Measurements from ENCODE around the gene ATP7B. TPM values are rescaled to one million over a fixed set of nuclear protein-coding genes. Genes with fewer than 3 reads are reported as not detected.

Gene ATP7B
- total RNA-seq, 6 donors from 2014 or later = 3.5 to 27.2 (median 5.9) TPM

DNA sequence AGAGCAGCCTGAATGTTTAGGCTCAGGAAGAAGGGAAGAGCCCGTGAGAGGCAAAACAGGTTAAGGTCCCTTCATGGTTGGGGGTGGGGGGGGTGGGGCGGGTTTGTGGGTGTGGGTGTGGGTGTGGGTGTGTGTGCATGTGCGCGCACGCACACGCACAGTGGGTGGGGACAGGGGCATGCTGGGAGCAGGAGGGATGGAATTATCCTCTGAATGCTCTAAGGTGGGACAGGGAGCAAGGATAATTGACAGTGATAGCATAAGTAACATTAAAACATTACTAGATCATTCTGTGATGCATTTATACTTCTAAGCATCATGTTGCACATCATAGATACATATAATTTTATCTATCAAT, 84.7 kb downstream of the ATP7B start:
- no peak overlapping the region for H3K27ac ChIP-seq
- no peaks in the 10 kb centered on the region for H3K9me3 ChIP-seq
- no peak for TF ChIP-seq POLR2A (IDR thresholded peaks at IDR 0.05)
- TF ChIP-seq, protein P1, sequence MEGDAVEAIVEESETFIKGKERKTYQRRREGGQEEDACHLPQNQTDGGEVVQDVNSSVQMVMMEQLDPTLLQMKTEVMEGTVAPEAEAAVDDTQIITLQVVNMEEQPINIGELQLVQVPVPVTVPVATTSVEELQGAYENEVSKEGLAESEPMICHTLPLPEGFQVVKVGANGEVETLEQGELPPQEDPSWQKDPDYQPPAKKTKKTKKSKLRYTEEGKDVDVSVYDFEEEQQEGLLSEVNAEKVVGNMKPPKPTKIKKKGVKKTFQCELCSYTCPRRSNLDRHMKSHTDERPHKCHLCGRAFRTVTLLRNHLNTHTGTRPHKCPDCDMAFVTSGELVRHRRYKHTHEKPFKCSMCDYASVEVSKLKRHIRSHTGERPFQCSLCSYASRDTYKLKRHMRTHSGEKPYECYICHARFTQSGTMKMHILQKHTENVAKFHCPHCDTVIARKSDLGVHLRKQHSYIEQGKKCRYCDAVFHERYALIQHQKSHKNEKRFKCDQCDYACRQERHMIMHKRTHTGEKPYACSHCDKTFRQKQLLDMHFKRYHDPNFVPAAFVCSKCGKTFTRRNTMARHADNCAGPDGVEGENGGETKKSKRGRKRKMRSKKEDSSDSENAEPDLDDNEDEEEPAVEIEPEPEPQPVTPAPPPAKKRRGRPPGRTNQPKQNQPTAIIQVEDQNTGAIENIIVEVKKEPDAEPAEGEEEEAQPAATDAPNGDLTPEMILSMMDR (IDR thresholded peaks at IDR 0.05) = no peak
- no peak for TF ChIP-seq POLR2AphosphoS5 (IDR thresholded peaks at IDR 0.05)
- TF ChIP-seq EP300 (IDR thresholded peaks at IDR 0.05) = no peak
- no peak for ATAC-seq (ENCODE audit: low FRiP score in 2 of 2)
- no peaks in the 10 kb centered on the region for H3K36me3 ChIP-seq
- WGBS, 2 donors = 92 to 97% methylated on average over 6 of the region's 6 CpGs
- H3K4me3 ChIP-seq = no peak overlapping the region
- H3K27me3 ChIP-seq = no peaks in the 10 kb centered on the region
- DNase-seq = no peak
- H3K4me1 ChIP-seq = no peaks in the 10 kb centered on the region

DNA sequence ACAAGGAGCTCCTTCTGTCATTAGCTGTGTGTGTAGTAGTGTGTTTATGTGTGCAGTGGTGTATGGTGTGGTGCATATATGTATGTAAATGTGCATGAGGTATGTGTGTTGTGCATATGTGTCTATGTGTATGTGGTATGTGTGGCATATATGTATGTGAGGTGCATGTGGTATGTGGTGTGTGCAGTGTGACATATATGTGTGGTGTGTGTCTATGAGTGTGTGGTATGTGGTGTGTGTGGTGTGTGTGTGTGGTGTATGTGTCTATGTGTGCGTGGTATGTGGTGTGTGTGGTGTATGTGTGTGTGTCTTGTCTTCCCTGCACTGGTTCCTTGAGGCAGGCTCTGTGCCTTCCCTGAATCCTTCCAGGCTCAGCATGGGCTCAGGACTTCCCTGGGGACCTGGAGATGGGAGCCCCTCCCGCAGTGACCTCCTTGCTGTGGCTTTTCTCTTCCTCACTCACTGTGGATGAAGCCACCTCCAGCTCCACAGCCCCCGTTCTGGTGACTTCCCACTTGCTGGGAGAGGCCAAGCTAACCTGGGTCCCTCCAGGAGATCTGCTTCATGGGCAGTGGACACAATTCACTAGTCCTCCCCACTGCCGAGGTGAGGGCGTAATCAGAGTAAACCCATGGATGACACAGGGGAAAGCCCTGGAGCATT, 85.3 kb downstream of the ATP7B start:
- ATAC-seq (ENCODE audit: low FRiP score in 2 of 2) = peak in 1 of 2 donors; percentile 12
- Histone ChIP-seq H3K4me1 (no peaks in the 10 kb centered on the region), H3K27me3 (no peaks in the 10 kb centered on the region), H3K36me3 (no peaks in the 10 kb centered on the region), H3K9me3 (no peaks in the 10 kb centered on the region), H3K27ac (no peak overlapping the region), H3K4me3 (no peak overlapping the region)
- DNase-seq = no peak
- TF ChIP-seq POLR2AphosphoS5 (IDR thresholded peaks at IDR 0.05) = no peak
- no peak for TF ChIP-seq EP300 (IDR thresholded peaks at IDR 0.05)
- no peak for TF ChIP-seq POLR2A (IDR thresholded peaks at IDR 0.05)
- TF ChIP-seq, protein P1 (IDR thresholded peaks at IDR 0.05) = no peak
- 75 to 78% methylated on average over 4 to 5 of the region's 5 CpGs for WGBS, 2 donors

DNA sequence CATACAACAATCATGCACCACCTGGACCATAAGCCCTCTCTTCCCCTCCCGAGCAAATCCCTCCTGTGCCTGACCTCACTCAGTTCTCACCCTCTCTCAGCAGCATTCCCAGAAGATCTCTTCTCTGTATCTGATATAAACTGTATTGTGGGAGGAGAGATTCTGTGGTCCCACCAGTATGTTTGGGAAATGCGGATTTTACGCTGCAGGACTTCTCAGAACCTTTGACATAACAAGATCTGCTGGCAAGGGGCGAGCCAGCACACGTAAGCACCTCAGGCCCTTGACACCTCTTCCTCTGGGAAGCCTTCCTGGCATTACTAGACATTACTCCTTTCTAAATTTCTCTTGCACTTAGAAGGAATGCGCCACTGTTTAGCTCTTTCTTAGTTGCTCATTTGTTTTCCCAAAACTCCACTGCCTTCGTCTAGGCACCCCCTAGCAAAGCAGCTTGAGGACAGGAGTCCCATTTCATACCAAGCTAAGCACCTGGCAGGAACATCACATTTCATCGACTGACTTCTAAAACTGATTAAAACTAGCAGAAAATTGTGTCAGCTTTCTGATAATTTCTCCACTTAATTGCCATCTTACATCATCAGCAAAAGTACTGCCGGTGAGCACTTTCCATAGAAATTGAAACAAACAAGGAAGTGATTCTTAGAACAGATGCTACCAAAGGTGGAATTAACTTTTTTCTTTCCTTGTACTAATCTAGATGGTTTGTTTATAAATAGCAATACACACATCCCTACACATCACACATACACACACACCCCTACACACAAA, 86.3 kb downstream of the ATP7B start:
- H3K27ac ChIP-seq = no peak overlapping the region
- no peaks in the 10 kb centered on the region for H3K36me3 ChIP-seq
- H3K4me3 ChIP-seq = no peak overlapping the region
- no peak for DNase-seq
- no peaks in the 10 kb centered on the region for H3K4me1 ChIP-seq
- H3K27me3 ChIP-seq = no peaks in the 10 kb centered on the region
- H3K9me3 ChIP-seq = no peaks in the 10 kb centered on the region
- 88 to 91% methylated on average over 9 of the region's 9 CpGs for WGBS, 2 donors
- TF ChIP-seq, protein P1 (IDR thresholded peaks at IDR 0.05) = no peak
- TF ChIP-seq POLR2AphosphoS5 (IDR thresholded peaks at IDR 0.05) (no peak), EP300 (IDR thresholded peaks at IDR 0.05) (no peak), POLR2A (IDR thresholded peaks at IDR 0.05) (no peak)
- no peak for ATAC-seq (ENCODE audit: low FRiP score in 2 of 2)

DNA sequence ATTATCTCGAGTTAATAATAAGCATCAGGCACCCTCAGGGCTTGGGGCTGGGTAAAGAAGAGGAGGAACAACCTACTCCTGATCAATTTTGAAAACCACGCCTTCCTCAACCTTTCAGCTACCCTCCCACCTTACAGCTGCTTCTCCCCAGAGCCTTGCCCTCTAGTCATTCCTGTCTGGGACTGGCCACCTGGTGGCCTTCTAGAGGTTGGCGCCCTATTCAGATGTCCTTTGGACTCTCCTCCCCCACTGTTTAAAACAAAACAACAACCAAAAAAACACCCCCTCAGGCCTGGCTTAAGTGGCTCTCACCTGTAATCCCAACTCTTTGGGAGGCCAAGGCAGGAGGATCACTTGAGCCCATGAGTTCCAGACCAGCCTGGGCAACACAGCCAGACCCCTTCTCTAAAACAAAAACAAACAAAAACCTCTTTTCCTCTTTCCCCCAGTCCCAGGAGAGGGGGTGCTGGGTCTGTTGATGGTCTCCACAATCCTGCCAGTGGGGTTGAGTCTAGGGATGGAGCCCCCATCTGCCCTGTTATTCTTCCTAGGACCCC, 87.2 kb downstream of the ATP7B start:
- Histone ChIP-seq H3K4me3 (no peak overlapping the region), H3K4me1 (no peaks in the 10 kb centered on the region), H3K9me3 (no peaks in the 10 kb centered on the region), H3K36me3 (no peaks in the 10 kb centered on the region), H3K27ac (no peak overlapping the region), H3K27me3 (no peaks in the 10 kb centered on the region)
- no peak for DNase-seq
- TF ChIP-seq POLR2AphosphoS5 (IDR thresholded peaks at IDR 0.05) = no peak
- TF ChIP-seq, protein P1 (IDR thresholded peaks at IDR 0.05) = no peak
- no peak for TF ChIP-seq POLR2A (IDR thresholded peaks at IDR 0.05)
- no peak for TF ChIP-seq EP300 (IDR thresholded peaks at IDR 0.05)
- ATAC-seq (ENCODE audit: low FRiP score in 2 of 2) = no peak
- WGBS, 2 donors = 93 to 98% methylated on average over 3 of the region's 3 CpGs
